NCI-H774 (cell line): ENCODE measurements around the gene IL4I1.

Experiments
- DNase-seq: peaks from one replicate; lab custom pipeline; 2025; lab: John Stamatoyannopoulos, UW

Gene IL4I1

DNA sequence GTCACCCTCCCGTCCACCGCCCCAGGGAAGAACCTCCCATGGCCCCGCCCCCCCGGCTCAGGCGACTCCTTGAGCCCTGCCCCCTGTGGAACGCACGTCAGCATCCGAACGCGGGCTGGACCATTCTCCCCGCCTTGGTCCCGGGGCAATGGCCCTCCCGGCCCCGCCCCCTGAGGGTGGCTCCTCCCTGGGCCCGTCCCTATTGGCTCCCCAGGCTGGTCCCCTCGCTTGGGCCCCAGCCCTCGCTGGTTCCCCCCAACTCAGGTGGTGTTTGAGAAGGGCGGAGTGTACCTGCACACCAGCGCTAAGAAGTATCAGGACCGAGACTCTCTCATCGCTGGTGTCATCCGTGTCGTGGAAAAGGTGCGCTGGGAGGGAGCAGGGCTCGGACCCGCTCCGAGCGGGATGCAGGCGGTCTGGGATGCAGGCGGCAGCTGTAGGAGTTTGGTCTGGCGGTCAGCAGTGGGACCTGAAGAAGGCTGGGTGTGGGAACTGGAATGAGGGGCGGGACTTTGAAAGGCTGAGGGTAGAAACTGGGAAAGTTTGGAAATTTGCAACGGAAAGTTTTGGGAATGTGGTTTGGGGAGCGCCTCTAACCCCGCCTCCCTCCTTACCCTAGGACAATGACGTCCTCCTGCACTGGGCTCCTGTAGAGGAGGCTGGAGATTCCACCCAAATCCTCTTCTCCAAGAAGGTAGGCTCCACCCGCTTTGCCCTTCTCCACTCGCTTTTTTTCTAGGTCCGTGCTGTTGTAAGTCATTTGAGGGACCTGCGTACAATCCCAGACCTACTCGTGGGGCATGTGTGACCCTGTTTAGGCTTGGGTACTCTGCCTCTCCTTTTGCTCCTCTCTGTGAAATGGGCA lies 18.6 kb downstream of the IL4I1 start:
- DNase-seq: peak; percentile 93

DNA sequence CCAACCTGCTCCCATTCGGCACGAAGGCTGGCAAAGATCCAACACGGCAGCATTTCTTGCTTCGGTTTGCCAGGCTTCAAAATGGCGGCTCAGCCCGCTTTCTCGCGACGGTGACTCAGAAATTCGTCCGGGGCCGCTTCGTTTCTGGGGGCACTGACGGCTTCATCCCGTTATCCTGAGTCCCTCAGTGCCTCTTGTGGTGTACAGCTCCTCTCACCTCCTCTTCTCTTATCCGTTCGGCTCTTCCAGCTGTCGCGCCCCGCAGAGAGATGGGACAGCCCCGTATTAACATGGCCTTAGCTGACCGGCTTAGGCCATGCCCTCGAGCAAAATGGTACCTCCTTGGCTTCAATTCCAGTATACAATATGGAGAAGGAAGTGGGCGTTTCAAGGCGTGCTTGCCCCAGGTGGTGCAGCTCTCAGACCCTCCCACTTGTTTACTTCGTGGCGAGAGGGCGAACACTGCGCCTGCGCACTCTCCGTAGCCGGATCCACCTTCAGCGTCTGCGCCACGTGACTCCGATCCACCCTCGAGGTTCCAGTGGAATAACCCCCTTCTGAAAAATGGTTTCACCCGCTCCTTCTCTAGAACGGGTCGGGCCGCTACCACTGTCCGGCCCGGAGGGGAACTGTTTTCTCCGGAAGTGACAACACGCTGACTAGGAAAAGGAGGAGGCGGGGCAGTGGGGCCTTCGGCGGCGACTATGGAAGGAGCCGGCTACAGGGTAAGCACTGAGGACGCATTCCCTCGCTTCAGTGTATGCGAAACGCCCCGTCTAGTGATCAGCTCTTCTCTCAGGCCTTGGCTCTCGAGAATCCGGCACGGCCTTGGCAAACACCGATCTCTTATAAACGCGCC lies 19.4 kb downstream of the IL4I1 start, which contains the start of the genes AKT1S1 and TBC1D17:
TSS of gene AKT1S1 (minus strand) at position 336 of the 859 bp plus-strand sequence. CDS start 4,060 bp downstream, outside the sequence.
TSS of gene TBC1D17 (plus strand) at position 683 of the 859 bp plus-strand sequence. CDS start at position 705, 22 bp downstream.
- DNase-seq: peak; percentile 99

DNA sequence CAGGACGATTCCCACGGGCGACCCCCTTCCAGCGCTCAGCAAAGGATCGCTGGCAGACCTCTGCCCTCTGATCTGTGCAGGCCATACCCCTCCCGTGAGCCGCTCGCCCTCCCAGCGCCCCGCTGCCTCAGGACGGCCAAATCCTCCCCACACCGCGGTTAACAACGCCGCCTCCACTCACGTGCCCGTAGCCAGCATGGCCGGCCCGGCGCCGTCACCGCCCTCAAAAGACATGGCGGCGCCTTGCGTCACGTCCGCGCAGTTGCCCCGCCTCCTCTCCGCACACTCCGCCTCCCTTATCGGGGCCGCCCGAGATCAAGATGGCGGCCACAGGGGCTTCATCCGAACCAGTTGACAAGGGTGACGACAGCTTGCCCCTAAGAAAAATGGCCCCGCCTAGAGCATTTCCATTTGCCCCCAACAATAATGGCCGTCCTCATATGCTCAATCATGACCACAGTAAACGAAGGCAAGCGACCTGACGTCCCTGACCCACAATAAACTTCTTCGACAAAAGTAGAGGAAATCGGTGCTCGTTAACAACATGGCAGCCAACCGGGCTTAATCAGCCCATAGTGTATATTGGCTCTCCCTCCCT lies 20.2 kb downstream of the IL4I1 start:
- DNase-seq: peak; percentile 97

DNA sequence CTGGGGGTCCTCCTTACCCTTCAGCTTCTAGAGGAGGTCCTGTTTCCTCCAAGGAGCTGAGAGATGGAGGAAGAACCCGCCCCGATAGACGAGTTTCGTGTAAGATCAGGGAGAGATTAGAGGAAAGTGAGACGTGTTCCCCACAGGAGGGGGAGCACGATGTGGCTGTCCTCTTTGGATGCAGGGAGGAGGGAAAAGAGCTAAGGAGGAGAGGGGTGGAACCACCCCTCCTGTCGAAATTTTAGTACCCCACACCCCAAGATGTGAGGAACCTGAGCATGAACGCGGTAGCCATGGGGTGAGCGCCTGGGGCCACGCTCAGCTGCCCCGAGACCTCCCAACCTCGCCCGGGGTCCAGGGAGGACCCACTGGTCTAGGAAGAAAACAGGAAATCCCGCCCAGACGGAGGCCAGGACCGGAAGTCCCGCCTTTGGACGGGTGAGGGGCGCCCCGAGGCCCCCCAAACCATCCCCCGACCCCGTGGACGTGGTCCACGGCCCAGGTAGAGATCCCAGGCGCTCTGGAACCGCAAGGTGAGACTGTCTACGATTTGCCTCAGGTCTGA lies 20.7 kb downstream of the IL4I1 start:
- DNase-seq: peak; percentile 15

DNA sequence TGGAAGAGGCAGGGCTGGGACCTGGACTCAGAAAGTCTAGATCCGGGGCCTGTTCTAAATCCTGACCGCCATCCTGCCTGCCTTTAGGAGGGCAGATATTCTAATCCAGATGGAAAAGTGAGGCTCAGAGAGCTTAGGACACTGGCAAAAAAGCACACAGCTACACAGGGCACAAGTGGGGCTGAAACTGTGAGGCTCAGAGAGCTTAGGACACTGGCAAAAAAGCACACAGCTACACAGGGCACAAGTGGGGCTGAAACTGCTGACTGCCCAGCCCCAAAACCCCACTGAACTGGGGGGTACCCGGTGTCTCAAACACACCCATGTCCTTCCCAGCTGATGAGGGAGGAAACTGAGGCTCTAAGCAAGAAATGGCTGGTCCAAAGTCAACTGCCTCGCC lies 21.5 kb downstream of the IL4I1 start:
- DNase-seq: no peak

DNA sequence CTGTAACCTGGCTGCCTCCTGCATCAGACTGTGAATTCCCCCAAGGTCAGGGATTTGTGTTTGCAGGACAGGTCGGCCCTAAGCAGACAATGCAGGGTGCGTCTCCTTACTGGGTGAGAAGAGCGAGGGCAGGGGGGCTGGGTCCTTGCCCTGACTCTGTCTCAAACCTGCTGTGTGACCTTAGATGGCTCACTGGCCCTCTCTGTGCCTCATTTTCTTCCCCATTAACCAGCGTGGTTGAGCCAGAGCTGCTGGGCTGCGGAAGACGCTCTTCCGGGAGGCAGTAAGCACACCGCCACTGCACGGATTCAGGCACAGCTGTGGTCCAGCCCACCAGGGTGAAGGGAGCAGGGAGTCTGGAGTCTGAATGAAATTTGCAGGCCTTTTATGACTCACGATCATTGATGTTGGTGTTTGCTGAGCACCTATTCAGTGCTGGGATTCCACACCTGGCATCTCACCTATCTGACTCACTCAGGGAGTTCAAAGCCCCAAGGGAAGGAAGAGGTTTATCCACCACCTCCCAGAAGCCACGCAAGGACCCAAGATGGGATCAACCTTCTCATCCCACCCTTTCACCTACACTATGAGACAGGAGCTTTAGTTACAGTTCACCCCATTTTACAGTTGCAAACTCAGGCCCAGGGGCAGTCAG lies 22.1 kb downstream of the IL4I1 start:
- DNase-seq: no peak

DNA sequence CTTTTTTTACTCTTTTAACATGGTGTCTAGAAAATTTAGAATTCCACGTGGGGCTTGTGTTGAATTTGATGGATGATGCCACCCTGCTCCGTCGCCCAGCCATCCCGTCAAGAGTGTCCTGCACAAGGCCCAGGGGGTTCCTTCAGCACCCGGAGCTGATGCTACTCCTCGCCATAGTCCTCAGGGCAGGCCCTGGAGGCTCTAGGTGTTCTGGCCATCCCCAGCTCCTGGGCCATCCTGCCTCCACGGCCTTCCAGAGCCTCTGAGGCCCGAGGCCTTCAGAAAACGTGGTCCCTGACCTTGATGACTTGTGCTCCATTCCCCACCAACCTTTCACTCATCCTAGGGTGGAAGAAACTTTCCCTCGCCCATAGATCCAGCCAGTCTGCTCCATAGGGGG lies 22.9 kb downstream of the IL4I1 start:
- DNase-seq: no peak

DNA sequence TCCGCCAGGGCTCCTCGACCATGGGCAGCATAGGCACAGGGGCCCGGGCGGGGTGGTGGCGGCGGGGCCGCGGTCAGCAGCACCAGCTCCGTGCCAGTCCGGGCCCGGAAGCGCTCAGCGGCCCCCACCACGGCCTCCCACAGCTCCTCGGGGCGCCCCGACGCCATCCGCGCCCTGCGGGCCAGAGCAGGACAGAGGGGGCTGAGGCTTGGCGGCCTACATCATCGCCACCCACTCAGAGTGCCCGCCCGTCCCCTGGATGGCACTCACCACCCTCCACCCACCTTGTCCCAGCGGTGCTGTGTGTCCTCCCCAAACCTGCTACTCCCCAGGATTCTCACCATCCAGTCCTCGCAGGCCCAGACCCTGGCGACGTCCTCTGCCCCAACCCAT lies 23.6 kb downstream of the IL4I1 start:
- DNase-seq: no peak

DNA sequence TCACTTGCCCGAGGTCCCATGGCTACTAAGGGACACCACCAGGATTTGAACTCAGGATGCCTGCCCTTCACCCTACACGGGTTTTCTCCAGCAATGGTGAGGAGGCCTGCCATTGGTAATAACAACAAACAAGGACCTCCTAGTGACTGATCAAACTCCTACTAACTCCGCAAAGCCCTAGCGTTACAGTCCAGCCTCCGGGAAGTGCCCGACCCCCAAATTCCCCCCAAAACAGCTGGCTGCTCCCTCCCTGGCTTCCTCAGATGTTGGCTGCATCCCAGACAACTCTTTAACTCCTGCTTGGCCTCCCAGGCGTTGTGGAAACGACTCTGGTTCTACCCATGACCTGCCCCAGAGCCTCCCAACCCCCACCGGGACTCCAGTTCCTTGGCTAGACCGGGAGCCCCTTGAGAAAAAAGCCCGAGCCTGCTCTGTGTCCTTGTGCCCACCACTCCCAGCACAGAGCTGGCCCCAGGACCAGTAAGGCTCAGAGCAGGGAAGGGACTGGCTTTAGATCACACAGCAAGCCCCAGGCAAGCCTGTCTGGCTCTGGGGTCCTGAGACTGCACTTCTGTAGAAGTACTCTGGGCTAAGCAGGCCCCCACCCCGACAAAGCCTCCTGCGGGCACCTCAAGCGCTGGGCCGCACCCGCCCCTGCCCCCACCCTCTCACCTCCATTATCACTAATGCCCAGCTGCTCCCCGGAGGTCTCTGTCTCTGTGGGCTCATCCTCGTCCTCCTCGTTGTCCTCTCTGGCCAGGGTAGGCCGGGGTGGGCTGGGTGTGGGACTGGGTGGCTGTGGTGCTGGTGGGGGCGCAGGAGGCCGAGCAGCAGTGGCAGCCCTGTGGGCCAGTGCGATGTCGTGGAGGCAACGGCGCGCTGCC lies 24.2 kb downstream of the IL4I1 start:
- no peak for DNase-seq

DNA sequence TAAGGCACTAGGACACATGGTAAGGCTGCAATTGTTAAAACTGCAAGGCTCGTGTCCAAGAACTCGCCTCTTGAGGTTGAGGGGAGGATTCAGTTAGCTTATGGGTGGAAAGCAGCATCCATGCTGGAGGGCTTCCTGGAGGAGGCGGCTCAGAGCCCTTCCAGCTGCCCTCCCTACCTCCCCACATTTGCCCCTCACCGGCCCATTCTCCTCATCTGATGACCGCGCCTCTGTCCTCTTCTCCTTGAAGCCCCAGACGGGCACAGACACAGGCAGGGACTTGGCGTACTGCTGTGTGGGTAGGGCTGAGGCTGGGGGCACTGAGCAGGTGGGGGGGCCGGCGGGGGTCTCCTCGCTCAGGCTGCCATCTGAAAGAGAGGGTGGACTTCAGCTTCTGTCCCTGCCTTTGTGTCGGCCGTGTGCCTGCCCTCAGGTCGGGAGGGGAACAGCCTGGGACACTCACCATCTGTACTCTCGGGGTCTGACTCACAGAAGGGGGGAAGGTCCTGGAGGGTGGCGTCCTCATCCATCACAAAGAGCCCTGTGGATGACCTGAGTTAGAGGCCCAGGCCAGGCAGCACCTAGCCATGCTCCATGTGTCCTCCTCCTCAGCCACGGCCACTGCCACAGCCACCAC lies 25.2 kb downstream of the IL4I1 start:
- DNase-seq: no peak

DNA sequence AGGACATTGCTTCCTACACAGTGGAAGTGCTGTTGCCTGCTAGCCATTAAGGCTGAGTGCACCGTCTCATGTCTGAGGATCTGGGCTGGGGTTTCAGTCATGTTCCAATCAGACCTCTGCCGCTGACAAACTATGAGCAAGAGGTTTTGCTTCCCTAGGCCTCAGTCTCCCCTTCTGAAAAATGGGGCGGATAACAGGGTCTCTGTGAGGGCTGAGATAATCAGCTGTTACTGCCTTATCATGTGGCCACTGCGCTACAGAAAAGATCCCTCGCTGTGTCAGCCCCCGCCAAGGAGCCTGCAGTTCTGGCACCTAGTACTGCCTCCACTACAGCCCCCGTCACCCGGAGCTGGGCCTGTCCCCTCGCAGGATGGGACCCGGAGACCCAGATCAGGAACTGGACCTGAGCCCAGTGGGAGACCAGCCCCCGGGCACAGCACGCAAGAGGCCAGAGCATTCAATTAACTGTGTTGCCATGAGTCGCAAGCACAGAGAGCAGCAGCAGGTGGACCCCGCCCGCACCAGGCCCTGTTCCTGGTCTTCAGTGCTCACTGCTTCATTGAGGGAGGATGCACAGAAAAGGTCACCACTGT lies 26.3 kb downstream of the IL4I1 start:
- DNase-seq: no peak

DNA sequence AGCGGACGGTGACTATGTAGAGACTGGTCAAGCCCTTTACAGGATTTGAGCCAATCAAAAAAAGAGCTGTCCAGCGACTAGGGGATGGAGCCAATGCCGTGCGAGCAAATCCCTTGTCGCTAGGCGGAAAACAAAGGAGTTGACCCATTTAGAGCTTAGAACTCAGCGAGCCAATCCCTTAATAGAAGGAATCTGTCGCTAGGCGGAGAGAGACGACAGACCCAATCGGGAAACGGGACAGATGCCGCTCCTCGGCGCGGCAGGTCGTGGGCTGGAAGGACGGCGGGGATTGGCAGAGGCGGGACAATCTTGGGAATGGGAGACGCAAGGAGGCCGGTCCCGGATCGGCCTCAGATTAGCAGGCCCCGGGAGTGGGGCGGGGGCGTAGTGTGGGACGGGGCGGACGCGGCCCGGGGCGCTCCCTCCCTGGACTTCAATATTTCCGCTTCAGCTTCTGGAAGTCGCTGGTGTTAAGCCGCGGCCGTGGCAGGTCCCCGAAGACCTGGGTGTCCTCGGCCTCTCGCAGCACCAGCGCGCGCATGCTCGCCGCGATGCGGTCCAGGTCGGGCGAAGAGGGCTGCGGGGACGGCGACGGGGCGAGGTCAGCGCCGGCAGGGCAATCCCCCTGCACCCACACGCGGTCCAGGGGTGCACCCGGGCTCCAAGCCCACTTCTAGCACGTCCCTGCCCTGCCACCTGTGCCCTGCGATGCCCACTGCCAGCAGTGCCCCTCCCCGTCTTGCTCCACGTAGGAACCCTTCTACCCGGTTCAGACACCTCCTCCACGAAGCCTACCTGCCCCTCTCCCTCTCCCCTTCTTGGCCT lies 27.0 kb downstream of the IL4I1 start:
- DNase-seq: peak; percentile 99

DNA sequence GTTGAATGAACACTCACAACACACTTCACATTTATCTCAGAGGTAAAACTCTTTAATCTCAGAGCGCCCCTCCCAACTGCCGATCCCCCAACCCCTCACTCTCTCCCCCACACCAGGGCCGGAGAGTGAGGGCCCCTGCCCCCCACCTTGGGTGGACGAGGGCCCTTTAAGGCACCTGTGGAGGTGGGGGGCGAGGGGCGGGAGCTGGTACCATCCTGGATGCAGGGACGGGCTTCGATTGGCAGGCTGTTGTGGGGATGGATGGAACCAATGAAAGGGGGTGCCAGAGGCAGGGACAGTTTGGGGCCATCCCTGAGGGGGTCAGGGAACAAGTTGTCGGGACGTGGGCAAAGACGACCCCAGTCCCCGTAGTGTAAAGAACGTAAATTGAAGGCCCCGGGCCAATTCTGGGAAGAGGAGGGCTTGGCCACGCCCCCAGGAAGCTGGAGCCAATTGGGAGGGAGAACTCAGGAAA lies 27.6 kb downstream of the IL4I1 start:
- DNase-seq: no peak

DNA sequence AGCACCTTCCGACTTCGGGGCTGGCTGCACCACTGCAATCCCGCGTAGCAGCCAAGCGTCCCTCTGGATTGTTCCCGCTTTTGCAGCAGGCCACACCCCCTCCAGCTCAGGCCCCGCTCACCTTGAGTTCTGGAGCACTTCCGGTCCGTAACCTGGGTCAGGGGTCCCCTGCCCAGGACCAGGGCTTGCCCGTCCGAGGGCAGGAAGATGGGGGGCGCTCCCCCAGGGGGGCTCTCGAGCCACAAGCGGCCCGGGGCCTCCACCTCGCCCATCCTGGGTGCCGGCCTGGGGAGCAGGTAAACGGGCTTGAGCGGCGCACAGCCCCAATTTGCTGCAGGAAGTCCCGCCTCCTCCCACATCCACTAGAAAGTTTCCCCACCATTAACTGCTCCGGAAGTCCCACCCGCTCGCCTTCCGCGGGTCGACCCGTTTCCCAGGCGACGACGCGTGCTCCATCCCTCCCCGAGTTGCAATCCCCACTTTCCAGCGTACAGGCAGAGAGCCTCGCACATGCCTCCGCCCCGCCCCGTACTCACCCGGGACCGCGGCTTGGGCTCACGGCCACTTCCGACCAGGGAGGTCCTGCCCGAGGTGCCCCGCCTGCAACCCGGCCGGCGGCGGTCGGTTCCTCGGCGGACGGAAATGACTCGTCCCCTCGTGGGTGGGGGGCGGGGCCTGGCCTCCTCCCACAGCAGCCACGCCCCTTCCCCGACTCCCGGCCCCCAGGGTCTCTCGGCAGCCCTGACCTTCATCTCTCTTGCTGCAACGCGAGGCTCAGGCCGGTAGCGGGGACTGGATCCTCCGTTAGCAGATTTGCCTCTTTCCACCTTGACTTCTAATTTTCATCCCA lies 29.5 kb downstream of the IL4I1 start, which contains the start of gene PNKP:
TSS of gene PNKP (minus strand) at position 644 of the 850 bp plus-strand sequence. CDS start at position 272, 372 bp downstream.
- DNase-seq: peak; percentile 86

DNA sequence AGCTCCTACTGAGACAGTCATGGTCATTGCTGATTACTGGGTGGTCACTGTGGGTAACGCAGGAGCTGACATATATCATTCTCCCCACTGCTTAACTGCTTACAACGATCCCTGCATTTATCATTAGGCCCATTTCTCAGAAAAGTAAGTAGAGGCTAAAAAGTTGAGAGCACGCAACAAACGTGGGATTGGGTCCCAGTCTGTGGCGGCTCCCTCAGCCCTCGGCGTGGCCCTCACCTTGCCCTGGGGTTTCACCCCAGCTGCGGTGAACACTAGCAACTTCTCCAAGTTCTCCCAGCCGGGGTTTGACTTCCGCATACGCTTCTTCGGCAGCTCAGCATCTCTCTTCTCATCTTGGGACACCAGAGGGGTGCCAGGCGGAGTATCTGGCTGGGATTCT lies 31.8 kb downstream of the IL4I1 start:
- no peak for DNase-seq

DNA sequence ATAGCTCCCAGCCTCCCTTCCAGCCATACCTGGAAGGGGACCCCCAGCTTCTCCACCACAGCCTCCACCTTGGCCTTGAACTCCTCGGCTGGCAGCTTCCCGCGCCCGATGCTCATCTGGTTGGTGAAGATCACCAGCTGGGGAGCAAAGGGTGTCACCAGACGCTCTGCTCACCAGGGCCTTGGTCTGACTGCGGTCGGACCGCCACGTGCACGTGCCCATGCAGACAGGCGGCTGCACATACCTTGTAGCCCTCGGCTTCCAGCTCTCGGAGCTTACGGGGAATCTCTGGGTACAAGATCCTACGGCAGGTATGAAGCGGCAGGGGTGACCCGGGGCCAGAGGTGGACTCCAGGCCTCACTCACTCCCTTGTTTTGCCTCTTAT lies 32.8 kb downstream of the IL4I1 start:
- DNase-seq: no peak

DNA sequence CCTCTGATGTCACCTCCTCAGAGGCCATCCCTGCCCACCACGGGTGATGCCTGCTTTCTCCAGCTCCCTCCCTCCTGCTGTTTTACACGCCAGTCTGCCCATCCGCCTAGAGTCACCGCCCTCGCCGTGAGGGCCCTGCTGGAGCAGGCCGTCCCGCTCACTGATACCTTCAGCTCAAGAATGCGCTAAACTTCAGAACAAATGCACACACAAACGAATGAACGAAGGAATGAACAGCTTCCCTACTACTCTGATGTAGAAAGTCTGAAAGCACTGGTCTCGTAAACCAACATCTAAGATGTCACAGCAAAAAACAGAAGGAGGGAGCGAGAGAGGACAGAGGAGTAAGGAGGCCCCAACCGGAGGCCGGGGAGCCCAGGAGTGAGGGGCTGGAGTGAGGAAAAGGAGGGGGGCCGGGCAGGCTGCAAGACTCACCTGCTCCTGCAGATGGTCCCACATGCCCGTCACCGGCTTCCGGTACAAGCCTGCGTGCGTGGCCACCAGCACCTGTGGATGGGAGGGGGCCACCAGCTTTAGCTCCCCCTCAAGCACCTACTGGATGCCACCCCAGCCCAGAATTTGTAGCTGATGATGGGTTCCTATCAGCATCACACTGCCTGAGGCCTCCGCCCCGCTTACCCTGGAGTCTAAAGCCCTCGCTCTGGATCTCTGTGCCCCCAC lies 33.3 kb downstream of the IL4I1 start:
- DNase-seq: no peak
